OCI-LY1 (cell line): ENCODE results near the gene SRL.
A peak's percentile ranks its signal among the peaks of the same experiment; 100 is the strongest.

Experiments used
- H2AFZ ChIP-seq: fragments of 200-600 bp; sonication (generic), shearing (Covaris generic); 2 replicates; pipeline ENCODE4 v1.6.0; 2014; ENCODE audit warnings: antibody characterized with exemption, mild to moderate bottlenecking, low read length
- H3F3A ChIP-seq: fragments of 200-600 bp; sonication (generic), shearing (Covaris generic); 2 replicates; pipeline ENCODE4 v1.6.0; 2014; ENCODE audit warnings: mild to moderate bottlenecking, antibody characterized with exemption, low read length, moderate library complexity; ENCODE audit not compliant: insufficient read depth
- H3K27ac ChIP-seq: fragments of 200-600 bp; sonication (generic); 2 replicates; pipeline ENCODE4 v1.5.1; 2014; ENCODE audit warnings: low read length, mixed run types, mild to moderate bottlenecking, low read depth; ENCODE audit not compliant: poor library complexity, severe bottlenecking
- H3K27me3 ChIP-seq: fragments of 200-600 bp; sonication (generic); 2 replicates; pipeline ENCODE4 v1.6.0; 2014; ENCODE audit warnings: antibody characterized with exemption, mild to moderate bottlenecking, low read length, moderate library complexity; ENCODE audit not compliant: insufficient read depth
- H3K36me3 ChIP-seq: fragments of 200-600 bp; sonication (generic); 2 replicates; pipeline ENCODE4 v1.6.1; 2014; ENCODE audit warnings: mild to moderate bottlenecking, antibody characterized with exemption, low read length, moderate library complexity, mixed read lengths; ENCODE audit not compliant: insufficient read depth
- H3K4me1 ChIP-seq: fragments of 200-600 bp; sonication (generic); 2 replicates; pipeline ENCODE4 v1.5.1; 2014; ENCODE audit warnings: mild to moderate bottlenecking, low read length, moderate library complexity; ENCODE audit not compliant: insufficient read depth, severe bottlenecking
- H3K4me2 ChIP-seq: fragments of 200-600 bp; sonication (generic), shearing (Covaris generic); 2 replicates; pipeline ENCODE4 v1.6.1; 2014; ENCODE audit warnings: low read length
- H3K4me3 ChIP-seq: fragments of 200-600 bp; sonication (generic); 2 replicates; pipeline ENCODE4 v1.5.1; 2014; ENCODE audit warnings: low read length, low read depth, mild to moderate bottlenecking, mixed read lengths; ENCODE audit not compliant: poor library complexity, severe bottlenecking
- H3K79me2 ChIP-seq: fragments of 200-600 bp; shearing (Covaris generic); 2 replicates; pipeline ENCODE4 v1.6.1; 2016; ENCODE audit warnings: mixed run types, low read length, mixed read lengths; ENCODE audit not compliant: insufficient read depth
- H3K9ac ChIP-seq: fragments of 200-600 bp; sonication (generic), shearing (Covaris generic); 2 replicates; pipeline ENCODE4 v1.6.1; 2014; ENCODE audit warnings: mild to moderate bottlenecking, low read length, mixed read lengths
- H3K9me2 ChIP-seq: fragments of 200-600 bp; sonication (generic), shearing (Covaris generic); 2 replicates; pipeline ENCODE4 v1.6.1; 2014; ENCODE audit warnings: low read depth, mild to moderate bottlenecking, low read length, mixed read lengths
- H3K9me3 ChIP-seq: fragments of 200-600 bp; shearing (Covaris generic); 2 replicates; pipeline ENCODE4 v1.6.1; 2014; ENCODE audit warnings: low read length, mixed read lengths
- H4K20me1 ChIP-seq: fragments of 200-600 bp; sonication (generic), shearing (Covaris generic); 2 replicates; pipeline ENCODE4 v1.6.0; 2016; ENCODE audit warnings: mild to moderate bottlenecking, low read length; ENCODE audit not compliant: insufficient read depth
- CTCF ChIP-seq: fragments of 200-600 bp; sonication (generic), shearing (Covaris generic); IDR thresholded peaks from 2 replicates; pipeline ENCODE4 v1.5.1; 2017; ENCODE audit warnings: mild to moderate bottlenecking, antibody characterized with exemption, low read length, moderate library complexity, mixed read lengths
- EZH2 ChIP-seq: fragments of 200-600 bp; sonication (generic), shearing (Covaris generic); IDR thresholded peaks from 2 replicates; pipeline ENCODE4 v1.8.0; 2017; ENCODE audit warnings: borderline replicate concordance, mixed run types, mild to moderate bottlenecking, antibody characterized with exemption, low read length, moderate library complexity, mixed read lengths

Gene SRL

GRCh38 chr16:4262303-4262835 is 20.5 kb upstream of the SRL start:
- Histone ChIP-seq H3K4me2 (no peak overlapping the region), H3K4me3 (no peak overlapping the region), H2AFZ (no peak overlapping the region), H3K9ac (no peak overlapping the region), H4K20me1 (no peaks in the 10 kb centered on the region), H3K9me2 (no peaks in the 10 kb centered on the region), H3K9me3 (no peaks in the 10 kb centered on the region), H3F3A (no peaks in the 10 kb centered on the region), H3K4me1 (peaks cover 11% of the 10 kb centered on the region), H3K36me3 (peaks cover 45% of the 10 kb centered on the region), H3K79me2 (peaks cover 7% of the 10 kb centered on the region), H3K27ac (no peak overlapping the region), H3K27me3 (no peaks in the 10 kb centered on the region)
- TF ChIP-seq EZH2, result no peak
- no peak for TF ChIP-seq CTCF

GRCh38 chr16:4261557-4262172 is 19.8 kb upstream of the SRL start:
- TF ChIP-seq EZH2, result no peak
- TF ChIP-seq CTCF, result peak; percentile 76
- no peaks in the 10 kb centered on the region for H4K20me1 ChIP-seq
- H3K9ac ChIP-seq, result no peak overlapping the region
- no peak overlapping the region for H2AFZ ChIP-seq
- H3K4me2 ChIP-seq, result no peak overlapping the region
- H3K9me3 ChIP-seq, result no peaks in the 10 kb centered on the region
- H3K27ac ChIP-seq, result no peak overlapping the region
- no peaks in the 10 kb centered on the region for H3F3A ChIP-seq
- no peaks in the 10 kb centered on the region for H3K9me2 ChIP-seq
- 0 out of 2 replicates have a peak, but pooled peaks cover 3% of the 10 kb centered on the region for H3K79me2 ChIP-seq
- H3K4me1 ChIP-seq, result peaks cover 11% of the 10 kb centered on the region
- H3K4me3 ChIP-seq, result no peak overlapping the region
- no peaks in the 10 kb centered on the region for H3K27me3 ChIP-seq
- peaks cover 45% of the 10 kb centered on the region for H3K36me3 ChIP-seq

- Histone ChIP-seq H2AFZ (no peak overlapping the region), H4K20me1 (no peaks in the 10 kb centered on the region), H3K27ac (no peak overlapping the region), H3K79me2 (0 out of 2 replicates have a peak, but pooled peaks cover 3% of the 10 kb centered on the region), H3K4me3 (no peak overlapping the region), H3K4me2 (no peak overlapping the region), H3K9me2 (no peaks in the 10 kb centered on the region), H3K9ac (no peak overlapping the region), H3F3A (no peaks in the 10 kb centered on the region), H3K27me3 (no peaks in the 10 kb centered on the region), H3K9me3 (no peaks in the 10 kb centered on the region), H3K36me3 (peaks cover 49% of the 10 kb centered on the region), H3K4me1 (peaks cover 11% of the 10 kb centered on the region)
- TF ChIP-seq EZH2, result no peak
- TF ChIP-seq CTCF, result no peak
These were observed 18.5 kb upstream of the SRL start for GRCh38 chr16:4260360-4260759.
